GM23338 (cell line): ENCODE measurements around the gene NLRP5. TPM values are rescaled to one million over a fixed set of nuclear protein-coding genes. Genes with fewer than 3 reads are reported as not detected.

Experiments used
- ATAC-seq: fragments of 200-7000 bp; cut with Tn5 transposase; 3 replicates; pipeline ENCODE4 v1.9.1; 2020
- DNase-seq: peaks from one replicate; pipeline ENCODE4 v3.0.0-alpha.2; 2015; ENCODE audit warnings: low spot score
- H2AFZ ChIP-seq: fragments of 200-600 bp; sonication (generic); 2 replicates; pipeline ENCODE4 v1.8.0; 2016; ENCODE audit warnings: antibody characterized with exemption, mild to moderate bottlenecking, moderate library complexity
- H3F3A ChIP-seq: fragments of 200-600 bp; sonication (generic); replicated peaks from 2 replicates; pipeline ENCODE4 v1.8.0; 2017; ENCODE audit warnings: antibody characterized with exemption, mixed run types, low read depth
- H3K27ac ChIP-seq: fragments of 200-600 bp; sonication (generic); 2 replicates; pipeline ENCODE4 v1.6.1; 2016; ENCODE audit warnings: low read depth
- H3K27me3 ChIP-seq: fragments of 200-600 bp; sonication (generic); 2 replicates; pipeline ENCODE4 v1.8.0; 2016; ENCODE audit warnings: mild to moderate bottlenecking, mixed run types, moderate library complexity; ENCODE audit not compliant: insufficient read depth
- H3K36me3 ChIP-seq: fragments of 200-600 bp; sonication (generic); 2 replicates; pipeline ENCODE4 v1.8.0; 2016; ENCODE audit warnings: mild to moderate bottlenecking; ENCODE audit not compliant: insufficient read depth
- H3K4me1 ChIP-seq: fragments of 200-600 bp; sonication (generic); 2 replicates; pipeline ENCODE4 v1.8.0; 2016; ENCODE audit warnings: mild to moderate bottlenecking, moderate library complexity; ENCODE audit not compliant: insufficient read depth
- H3K4me2 ChIP-seq: fragments of 200-600 bp; sonication (generic); 2 replicates; pipeline ENCODE4 v1.7.1; 2017; ENCODE audit warnings: mixed run types
- H3K4me3 ChIP-seq: fragments of 200-600 bp; sonication (generic); 2 replicates; pipeline ENCODE4 v1.6.1; 2016; ENCODE audit warnings: mixed run types
- H3K79me2 ChIP-seq: fragments of 200-600 bp; sonication (generic); replicated peaks from 2 replicates; pipeline ENCODE4 v1.8.0; 2017; ENCODE audit warnings: mild to moderate bottlenecking; ENCODE audit not compliant: insufficient read depth
- H3K9me2 ChIP-seq: fragments of 200-600 bp; sonication (generic); 2 replicates; pipeline ENCODE4 v1.8.0; 2017; ENCODE audit not compliant: insufficient read depth
- H4K20me1 ChIP-seq: fragments of 200-600 bp; sonication (generic); replicated peaks from 2 replicates; pipeline ENCODE4 v1.8.0; 2017; ENCODE audit warnings: mild to moderate bottlenecking; ENCODE audit not compliant: insufficient read depth
- H3K27ac Mint-ChIP-seq: 2 replicates; pipeline ENCODE4 v1.8.0; 2020; ENCODE audit warnings: inconsistent platforms, mild to moderate bottlenecking, moderate library complexity, mixed read lengths
- H3K27me3 Mint-ChIP-seq: 3 replicates; pipeline ENCODE4 v1.8.0; 2022; ENCODE audit warnings: low read depth, mild to moderate bottlenecking, moderate library complexity, mixed read lengths, inconsistent platforms; ENCODE audit not compliant: insufficient read depth, poor library complexity
- H3K36me3 Mint-ChIP-seq: 3 replicates; pipeline ENCODE4 v1.8.0; 2021; ENCODE audit warnings: low read depth, mild to moderate bottlenecking, inconsistent platforms, moderate library complexity, mixed read lengths
- H3K4me1 Mint-ChIP-seq: 3 replicates; pipeline ENCODE4 v1.8.0; 2020; ENCODE audit warnings: mild to moderate bottlenecking, inconsistent platforms, mixed read lengths
- H3K4me3 Mint-ChIP-seq: 3 replicates; pipeline ENCODE4 v1.8.0; 2021; ENCODE audit warnings: moderate library complexity, mild to moderate bottlenecking, inconsistent platforms, mixed read lengths
- H3K9me3 Mint-ChIP-seq: 3 replicates; pipeline ENCODE4 v1.8.0; 2020; ENCODE audit warnings: moderate library complexity, mild to moderate bottlenecking, inconsistent platforms, mixed read lengths
- CREB1 ChIP-seq: fragments of 250-450 bp; sonication (Bioruptor Pico); IDR thresholded peaks from 2 replicates; pipeline ENCODE4 v1.5.0; 2020; ENCODE audit warnings: low read depth, mild to moderate bottlenecking, moderate library complexity
- EZH2 ChIP-seq: fragments of 200-600 bp; sonication (generic); IDR thresholded peaks from one replicate; pipeline ENCODE4 v1.8.0; 2017; ENCODE audit warnings: antibody characterized with exemption, mild to moderate bottlenecking, low read depth; ENCODE audit not compliant: unreplicated experiment
- EZH2phosphoT487 ChIP-seq: fragments of 200-600 bp; sonication (generic); IDR thresholded peaks from one replicate; pipeline ENCODE4 v1.8.1; 2018; ENCODE audit warnings: antibody characterized with exemption; ENCODE audit not compliant: unreplicated experiment
- JUNB ChIP-seq: IDR thresholded peaks from one replicate; pipeline ENCODE4 v1.6.1; 2016; ENCODE audit warnings: antibody characterized with exemption; ENCODE audit not compliant: unreplicated experiment
- NANOG ChIP-seq: IDR thresholded peaks from 2 replicates; pipeline ENCODE4 v1.6.1; 2016; ENCODE audit warnings: antibody characterized with exemption, borderline replicate concordance
- POLR2AphosphoS5 ChIP-seq: IDR thresholded peaks from 2 replicates; pipeline ENCODE4 v1.6.1; 2016; ENCODE audit warnings: antibody characterized with exemption, low read depth
- STAT1 ChIP-seq: IDR thresholded peaks from one replicate; pipeline ENCODE4 v1.6.1; 2016; ENCODE audit warnings: antibody characterized with exemption; ENCODE audit not compliant: unreplicated experiment
- ZNF114 ChIP-seq: fragments of 250-450 bp; sonication (Bioruptor Pico); IDR thresholded peaks from 2 replicates; pipeline ENCODE4 v1.5.0; 2020; ENCODE audit warnings: mild to moderate bottlenecking, moderate library complexity
- ZNF331 ChIP-seq: fragments of 250-450 bp; sonication (Bioruptor Pico); IDR thresholded peaks from 2 replicates; pipeline ENCODE4 v1.5.0; 2020; ENCODE audit warnings: low read depth, mild to moderate bottlenecking, moderate library complexity
- polyA plus RNA-seq: library from polyadenylated mRNA; unstranded; fragments of >200 nt; fragmentation: Nextera tagmentation; extraction: Ambion mirVana; gene quantifications from 2 replicates; pipeline ENCODE4 v1.2.1, GENCODE V29; 2016
- total RNA-seq: library from RNA; depleted of rRNA; stranded (reverse); fragments of >200 nt; shearing (Covaris generic); gene quantifications from 2 replicates; pipeline ENCODE4 v1.2.3, GENCODE V29; 2014
- TF ChIP-seq, protein P1 (sequence below): IDR thresholded peaks from 2 replicates; pipeline ENCODE4 v1.6.1; 2016; ENCODE audit warnings: antibody characterized with exemption
- TF ChIP-seq, protein P2 (sequence below): IDR thresholded peaks from one replicate; pipeline ENCODE4 v1.6.1; 2018; ENCODE audit warnings: antibody characterized with exemption; ENCODE audit not compliant: unreplicated experiment
- TF ChIP-seq, protein P3 (sequence below): fragments of 250-450 bp; sonication (Bioruptor Pico); IDR thresholded peaks from 2 replicates; pipeline ENCODE4 v1.5.0; 2020; ENCODE audit warnings: mild to moderate bottlenecking, moderate library complexity
- TF ChIP-seq, protein P4 (sequence below), 2 experiments: fragments of 200-600 bp in 1 of 2; sonication (generic) in 1 of 2; conservative IDR thresholded peaks; 2 replicates each; pipeline versions ENCODE4 v1.5.1 to v1.6.1; 2016 to 2017; ENCODE audit warnings: antibody characterized with exemption in 2 of 2, low read depth in 2 of 2, mild to moderate bottlenecking in 2 of 2, moderate library complexity in 1 of 2

Gene NLRP5
- total and polyA plus RNA-seq, 2 experiments from 2014 or later, result not detected

DNA sequence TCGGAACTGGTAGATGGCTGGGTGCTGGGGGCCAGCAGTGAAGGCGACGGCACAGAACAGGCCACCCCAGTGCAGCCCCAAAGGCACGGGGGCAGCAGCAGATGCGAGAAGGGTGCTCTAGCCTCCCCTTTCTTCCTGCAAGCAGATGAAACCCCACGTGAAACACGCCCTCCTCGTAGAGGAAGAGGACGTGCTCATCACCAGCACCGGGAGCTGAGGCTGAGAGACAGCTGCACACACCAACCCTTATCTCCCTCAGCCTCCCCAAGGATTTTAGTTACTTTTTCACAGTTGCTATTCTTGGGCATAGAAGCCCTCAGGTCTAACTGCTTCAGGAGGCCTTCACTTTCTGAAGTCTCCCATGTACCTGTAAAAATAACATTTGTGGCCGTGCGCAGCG lies 122.7 kb downstream of the NLRP5 start:
- H3K27me3 ChIP-seq, result no peaks in the 10 kb centered on the region
- Mint-ChIP-seq H3K4me1 (peaks cover 76% of the 10 kb centered on the region), H3K4me3 (no peak overlapping the region), H3K27me3 (peaks cover 42% of the 10 kb centered on the region), H3K9me3 (no peaks in the 10 kb centered on the region; the same call in 2 of the 3 replicates), H3K27ac (no peak overlapping the region), H3K36me3 (peaks cover 4% of the 10 kb centered on the region; the same call in 2 of the 3 replicates)
- H3K4me3 ChIP-seq, result no peak overlapping the region
- peaks cover 61% of the 10 kb centered on the region for H3K4me1 ChIP-seq
- peak overlapping the region; percentile 69; the same call in 1 of the 2 replicates for H3K27ac ChIP-seq
- H3K4me2 ChIP-seq, result peak overlapping the region; percentile 55; the same call in 1 of the 2 replicates
- ATAC-seq (no peak), DNase-seq (no peak)
- peaks cover 94% of the 10 kb centered on the region for H3K79me2 ChIP-seq
- H3K9me2 ChIP-seq, result no peaks in the 10 kb centered on the region
- no peaks in the 10 kb centered on the region for H3K36me3 ChIP-seq
- H3F3A ChIP-seq, result 0 out of 2 replicates have a peak, but pooled peaks cover 3% of the 10 kb centered on the region
- no peak for TF ChIP-seq EZH2phosphoT487
- TF ChIP-seq ZNF114 (CRISPR knock-in tag), result no peak
- TF ChIP-seq, protein P1, sequence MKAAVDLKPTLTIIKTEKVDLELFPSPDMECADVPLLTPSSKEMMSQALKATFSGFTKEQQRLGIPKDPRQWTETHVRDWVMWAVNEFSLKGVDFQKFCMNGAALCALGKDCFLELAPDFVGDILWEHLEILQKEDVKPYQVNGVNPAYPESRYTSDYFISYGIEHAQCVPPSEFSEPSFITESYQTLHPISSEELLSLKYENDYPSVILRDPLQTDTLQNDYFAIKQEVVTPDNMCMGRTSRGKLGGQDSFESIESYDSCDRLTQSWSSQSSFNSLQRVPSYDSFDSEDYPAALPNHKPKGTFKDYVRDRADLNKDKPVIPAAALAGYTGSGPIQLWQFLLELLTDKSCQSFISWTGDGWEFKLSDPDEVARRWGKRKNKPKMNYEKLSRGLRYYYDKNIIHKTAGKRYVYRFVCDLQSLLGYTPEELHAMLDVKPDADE, result no peak
- TF ChIP-seq, protein P2, sequence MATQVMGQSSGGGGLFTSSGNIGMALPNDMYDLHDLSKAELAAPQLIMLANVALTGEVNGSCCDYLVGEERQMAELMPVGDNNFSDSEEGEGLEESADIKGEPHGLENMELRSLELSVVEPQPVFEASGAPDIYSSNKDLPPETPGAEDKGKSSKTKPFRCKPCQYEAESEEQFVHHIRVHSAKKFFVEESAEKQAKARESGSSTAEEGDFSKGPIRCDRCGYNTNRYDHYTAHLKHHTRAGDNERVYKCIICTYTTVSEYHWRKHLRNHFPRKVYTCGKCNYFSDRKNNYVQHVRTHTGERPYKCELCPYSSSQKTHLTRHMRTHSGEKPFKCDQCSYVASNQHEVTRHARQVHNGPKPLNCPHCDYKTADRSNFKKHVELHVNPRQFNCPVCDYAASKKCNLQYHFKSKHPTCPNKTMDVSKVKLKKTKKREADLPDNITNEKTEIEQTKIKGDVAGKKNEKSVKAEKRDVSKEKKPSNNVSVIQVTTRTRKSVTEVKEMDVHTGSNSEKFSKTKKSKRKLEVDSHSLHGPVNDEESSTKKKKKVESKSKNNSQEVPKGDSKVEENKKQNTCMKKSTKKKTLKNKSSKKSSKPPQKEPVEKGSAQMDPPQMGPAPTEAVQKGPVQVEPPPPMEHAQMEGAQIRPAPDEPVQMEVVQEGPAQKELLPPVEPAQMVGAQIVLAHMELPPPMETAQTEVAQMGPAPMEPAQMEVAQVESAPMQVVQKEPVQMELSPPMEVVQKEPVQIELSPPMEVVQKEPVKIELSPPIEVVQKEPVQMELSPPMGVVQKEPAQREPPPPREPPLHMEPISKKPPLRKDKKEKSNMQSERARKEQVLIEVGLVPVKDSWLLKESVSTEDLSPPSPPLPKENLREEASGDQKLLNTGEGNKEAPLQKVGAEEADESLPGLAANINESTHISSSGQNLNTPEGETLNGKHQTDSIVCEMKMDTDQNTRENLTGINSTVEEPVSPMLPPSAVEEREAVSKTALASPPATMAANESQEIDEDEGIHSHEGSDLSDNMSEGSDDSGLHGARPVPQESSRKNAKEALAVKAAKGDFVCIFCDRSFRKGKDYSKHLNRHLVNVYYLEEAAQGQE, result no peak
- TF ChIP-seq STAT1, result no peak
- no peak for TF ChIP-seq NANOG
- TF ChIP-seq EZH2, result no peak
- no peak for TF ChIP-seq POLR2AphosphoS5
- TF ChIP-seq ZNF331 (CRISPR knock-in tag), result no peak
- TF ChIP-seq, protein P3, sequence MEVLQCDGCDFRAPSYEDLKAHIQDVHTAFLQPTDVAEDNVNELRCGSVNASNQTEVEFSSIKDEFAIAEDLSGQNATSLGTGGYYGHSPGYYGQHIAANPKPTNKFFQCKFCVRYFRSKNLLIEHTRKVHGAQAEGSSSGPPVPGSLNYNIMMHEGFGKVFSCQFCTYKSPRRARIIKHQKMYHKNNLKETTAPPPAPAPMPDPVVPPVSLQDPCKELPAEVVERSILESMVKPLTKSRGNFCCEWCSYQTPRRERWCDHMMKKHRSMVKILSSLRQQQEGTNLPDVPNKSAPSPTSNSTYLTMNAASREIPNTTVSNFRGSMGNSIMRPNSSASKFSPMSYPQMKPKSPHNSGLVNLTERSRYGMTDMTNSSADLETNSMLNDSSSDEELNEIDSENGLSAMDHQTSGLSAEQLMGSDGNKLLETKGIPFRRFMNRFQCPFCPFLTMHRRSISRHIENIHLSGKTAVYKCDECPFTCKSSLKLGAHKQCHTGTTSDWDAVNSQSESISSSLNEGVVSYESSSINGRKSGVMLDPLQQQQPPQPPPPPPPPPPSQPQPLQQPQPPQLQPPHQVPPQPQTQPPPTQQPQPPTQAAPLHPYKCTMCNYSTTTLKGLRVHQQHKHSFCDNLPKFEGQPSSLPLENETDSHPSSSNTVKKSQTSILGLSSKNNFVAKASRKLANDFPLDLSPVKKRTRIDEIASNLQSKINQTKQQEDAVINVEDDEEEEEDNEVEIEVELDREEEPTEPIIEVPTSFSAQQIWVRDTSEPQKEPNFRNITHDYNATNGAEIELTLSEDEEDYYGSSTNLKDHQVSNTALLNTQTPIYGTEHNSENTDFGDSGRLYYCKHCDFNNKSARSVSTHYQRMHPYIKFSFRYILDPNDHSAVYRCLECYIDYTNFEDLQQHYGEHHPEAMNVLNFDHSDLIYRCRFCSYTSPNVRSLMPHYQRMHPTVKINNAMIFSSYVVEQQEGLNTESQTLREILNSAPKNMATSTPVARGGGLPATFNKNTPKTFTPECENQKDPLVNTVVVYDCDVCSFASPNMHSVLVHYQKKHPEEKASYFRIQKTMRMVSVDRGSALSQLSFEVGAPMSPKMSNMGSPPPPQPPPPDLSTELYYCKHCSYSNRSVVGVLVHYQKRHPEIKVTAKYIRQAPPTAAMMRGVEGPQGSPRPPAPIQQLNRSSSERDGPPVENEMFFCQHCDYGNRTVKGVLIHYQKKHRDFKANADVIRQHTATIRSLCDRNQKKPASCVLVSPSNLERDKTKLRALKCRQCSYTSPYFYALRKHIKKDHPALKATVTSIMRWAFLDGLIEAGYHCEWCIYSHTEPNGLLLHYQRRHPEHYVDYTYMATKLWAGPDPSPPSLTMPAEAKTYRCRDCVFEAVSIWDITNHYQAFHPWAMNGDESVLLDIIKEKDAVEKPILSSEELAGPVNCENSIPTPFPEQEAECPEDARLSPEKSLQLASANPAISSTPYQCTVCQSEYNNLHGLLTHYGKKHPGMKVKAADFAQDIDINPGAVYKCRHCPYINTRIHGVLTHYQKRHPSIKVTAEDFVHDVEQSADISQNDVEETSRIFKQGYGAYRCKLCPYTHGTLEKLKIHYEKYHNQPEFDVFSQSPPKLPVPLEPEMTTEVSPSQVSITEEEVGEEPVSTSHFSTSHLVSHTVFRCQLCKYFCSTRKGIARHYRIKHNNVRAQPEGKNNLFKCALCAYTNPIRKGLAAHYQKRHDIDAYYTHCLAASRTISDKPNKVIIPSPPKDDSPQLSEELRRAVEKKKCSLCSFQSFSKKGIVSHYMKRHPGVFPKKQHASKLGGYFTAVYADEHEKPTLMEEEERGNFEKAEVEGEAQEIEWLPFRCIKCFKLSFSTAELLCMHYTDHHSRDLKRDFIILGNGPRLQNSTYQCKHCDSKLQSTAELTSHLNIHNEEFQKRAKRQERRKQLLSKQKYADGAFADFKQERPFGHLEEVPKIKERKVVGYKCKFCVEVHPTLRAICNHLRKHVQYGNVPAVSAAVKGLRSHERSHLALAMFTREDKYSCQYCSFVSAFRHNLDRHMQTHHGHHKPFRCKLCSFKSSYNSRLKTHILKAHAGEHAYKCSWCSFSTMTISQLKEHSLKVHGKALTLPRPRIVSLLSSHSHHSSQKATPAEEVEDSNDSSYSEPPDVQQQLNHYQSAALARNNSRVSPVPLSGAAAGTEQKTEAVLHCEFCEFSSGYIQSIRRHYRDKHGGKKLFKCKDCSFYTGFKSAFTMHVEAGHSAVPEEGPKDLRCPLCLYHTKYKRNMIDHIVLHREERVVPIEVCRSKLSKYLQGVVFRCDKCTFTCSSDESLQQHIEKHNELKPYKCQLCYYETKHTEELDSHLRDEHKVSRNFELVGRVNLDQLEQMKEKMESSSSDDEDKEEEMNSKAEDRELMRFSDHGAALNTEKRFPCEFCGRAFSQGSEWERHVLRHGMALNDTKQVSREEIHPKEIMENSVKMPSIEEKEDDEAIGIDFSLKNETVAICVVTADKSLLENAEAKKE (CRISPR knock-in tag), result no peak
- TF ChIP-seq, protein P4, sequence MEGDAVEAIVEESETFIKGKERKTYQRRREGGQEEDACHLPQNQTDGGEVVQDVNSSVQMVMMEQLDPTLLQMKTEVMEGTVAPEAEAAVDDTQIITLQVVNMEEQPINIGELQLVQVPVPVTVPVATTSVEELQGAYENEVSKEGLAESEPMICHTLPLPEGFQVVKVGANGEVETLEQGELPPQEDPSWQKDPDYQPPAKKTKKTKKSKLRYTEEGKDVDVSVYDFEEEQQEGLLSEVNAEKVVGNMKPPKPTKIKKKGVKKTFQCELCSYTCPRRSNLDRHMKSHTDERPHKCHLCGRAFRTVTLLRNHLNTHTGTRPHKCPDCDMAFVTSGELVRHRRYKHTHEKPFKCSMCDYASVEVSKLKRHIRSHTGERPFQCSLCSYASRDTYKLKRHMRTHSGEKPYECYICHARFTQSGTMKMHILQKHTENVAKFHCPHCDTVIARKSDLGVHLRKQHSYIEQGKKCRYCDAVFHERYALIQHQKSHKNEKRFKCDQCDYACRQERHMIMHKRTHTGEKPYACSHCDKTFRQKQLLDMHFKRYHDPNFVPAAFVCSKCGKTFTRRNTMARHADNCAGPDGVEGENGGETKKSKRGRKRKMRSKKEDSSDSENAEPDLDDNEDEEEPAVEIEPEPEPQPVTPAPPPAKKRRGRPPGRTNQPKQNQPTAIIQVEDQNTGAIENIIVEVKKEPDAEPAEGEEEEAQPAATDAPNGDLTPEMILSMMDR (conservative IDR thresholded peaks at IDR 0.05; ENCODE audit: low read depth in 2 of 2), result no peak
- TF ChIP-seq JUNB, result no peak
- TF ChIP-seq CREB1 (CRISPR knock-in tag), result no peak
- H4K20me1 ChIP-seq, result peaks cover 51% of the 10 kb centered on the region
- H2AFZ ChIP-seq, result no peak overlapping the region
